Pancreas (tissue), 10 donors: ENCODE measurements around the gene OPA3. TPM values are rescaled to one million over a fixed set of nuclear protein-coding genes. Genes with fewer than 3 reads are reported as not detected.
"Not testable (repeated sequence)": the region's sequence is repeated elsewhere in the genome, so short reads cannot be mapped to it uniquely, and the experiment has no call there.

Source experiments
- ATAC-seq, 4 donors: fragments of 200-7000 bp; cut with Tn5 transposase; one replicate each; pipeline versions ENCODE4 v1.8.0 to v1.9.1; 2020; ENCODE audit warnings: mild to moderate bottlenecking in 4 of 4, moderate library complexity in 4 of 4
- DNase-seq, 6 donors: peaks; one replicate each; pipeline ENCODE4 v3.0.0-alpha.2; 2020
- FAIRE-seq: peaks from 2 replicates; lab custom pipeline; 2012; peaks lifted over from hg19 to GRCh38; lab: Jason Lieb, UNC
- H3K27ac ChIP-seq, 4 donors: fragments of 200-600 bp; sonication (generic); 1 replicate in 3 of 4; 2 replicates in 1 of 4; pipeline versions ENCODE4 v1.5.0 to v1.8.0; 2020
- H3K27me3 ChIP-seq, 4 donors: fragments of 200-600 bp; one replicate each; pipeline ENCODE4 v1.8.0; 2021
- H3K36me3 ChIP-seq, 3 donors: fragments of 200-600 bp; sonication (generic) in 1 of 3; one replicate each; pipeline versions ENCODE4 v1.5.0 to v1.8.0; 2020 to 2021
- H3K4me1 ChIP-seq, 3 donors: fragments of 200-600 bp; one replicate each; pipeline ENCODE4 v1.8.0; 2021
- H3K4me3 ChIP-seq, 4 donors: fragments of 200-600 bp; sonication (generic) in 2 of 4; one replicate each; pipeline versions ENCODE4 v1.5.0 to v1.8.0; 2020 to 2021
- H3K9me3 ChIP-seq, 4 donors: fragments of 200-600 bp; one replicate each; pipeline ENCODE4 v1.8.0; 2021
- WGBS, 2 donors: extraction: QIAGEN DNeasy Blood & Tissue Kit; methylation state at CpG; one replicate each; pipeline ENCODE4 v1.1.7; 2013; 5-methylcytosine and 5-hydroxymethylcytosine counted together
- intact Hi-C, 3 donors: fragments of 100-400 bp; cut with DNase I; formaldehyde crosslinking; loops; one replicate each; pipeline versions ENCODE4 v1.11.1 to v1.14.2; 2022
- polyA plus RNA-seq, 2 donors: library from polyadenylated mRNA; stranded (reverse); fragments of 200-250 nt; gene quantifications; one replicate each; pipeline ENCODE4 v1.2.3, GENCODE V29; 2013
- total RNA-seq, 6 donors: library from RNA; stranded (reverse); fragmentation: NEBNext Ultra II Directional in 4 of 6; extraction: Animal tissue kit (Norgen Biotek cat#: 25700) in 4 of 6; gene quantifications; one replicate each; pipeline versions ENCODE4 v1.2.1 to v1.2.4, GENCODE V29; 2021 to 2023
- TF ChIP-seq, protein P1 (sequence below), 4 donors: fragments of 200-600 bp; sonication (generic) in 3 of 4; IDR thresholded peaks; one replicate each; pipeline versions ENCODE4 v1.5.0 to v1.8.0; 2021; ENCODE audit warnings: antibody characterized with exemption in 4 of 4
- donor health status: healthy with polysubstance abuse.
- donor health status: DM: no; HTN: no; CAD: no; lungs with moderate emphysema.
- donor health status: DM: no; HTN: no; CAD: no.
- donor health status: control.
- donor health status: control.
- donor health status: Bipolar disorder and iron deficiency.
- donor health status: DM: yes; HTN: yes; CAD: no.
- donor health status: DM: no; HTN: no; CAD: no.
- donor health status: DM: no; HTN: no; CAD: no.
- donor health status: DM: yes; HTN: yes; CAD: no.

Gene OPA3
- total and polyA plus RNA-seq, 8 donors = 3.4 to 8.0 (median 4.7) TPM

DNA sequence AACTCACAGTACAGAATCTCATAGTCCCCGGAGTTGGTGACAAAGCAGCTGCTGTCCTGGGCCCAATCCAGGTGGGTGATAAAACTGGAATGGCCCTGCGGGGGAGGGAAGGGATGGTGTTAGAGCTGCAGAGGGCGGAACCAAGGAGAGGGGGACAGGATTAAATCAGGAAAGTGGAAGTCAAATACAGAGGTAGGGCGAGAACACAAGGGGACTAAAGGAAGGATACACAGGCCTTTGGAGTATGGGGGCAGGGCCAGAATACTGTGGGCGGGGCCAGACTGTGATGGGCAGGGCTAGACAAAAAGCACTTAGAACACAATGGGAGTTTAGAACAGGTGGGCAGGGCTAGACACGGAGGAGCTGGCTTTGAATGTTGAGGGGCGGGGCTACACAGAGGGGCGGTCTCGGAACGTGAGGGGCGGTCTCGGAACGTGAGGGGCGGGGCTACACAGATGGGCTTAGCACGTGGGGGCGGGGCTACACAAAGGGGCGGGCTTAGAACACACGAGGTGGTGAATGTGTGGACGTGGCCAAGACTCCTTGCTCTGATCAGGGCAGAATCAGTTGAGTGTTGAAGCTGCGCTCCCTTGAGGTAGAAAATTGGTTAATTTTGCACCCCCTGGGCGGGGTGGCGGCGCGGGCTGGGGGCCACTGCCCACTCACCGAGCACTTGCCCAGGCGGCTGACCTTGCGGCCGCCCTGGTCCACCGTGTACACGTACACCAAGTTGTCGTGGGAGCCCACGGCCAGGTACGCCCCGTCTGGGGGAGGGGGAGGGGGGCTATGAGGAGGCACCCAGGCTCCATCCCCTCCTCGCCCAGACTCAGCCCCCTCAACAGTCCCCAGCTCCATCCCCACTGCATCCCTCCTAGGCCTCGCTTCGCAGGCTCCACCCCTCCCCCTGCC is 31.4 kb upstream of the OPA3 start:
- peak overlapping the region; percentile 57 to 80 (median 69) for H3K27ac ChIP-seq
- TF ChIP-seq, protein P1, sequence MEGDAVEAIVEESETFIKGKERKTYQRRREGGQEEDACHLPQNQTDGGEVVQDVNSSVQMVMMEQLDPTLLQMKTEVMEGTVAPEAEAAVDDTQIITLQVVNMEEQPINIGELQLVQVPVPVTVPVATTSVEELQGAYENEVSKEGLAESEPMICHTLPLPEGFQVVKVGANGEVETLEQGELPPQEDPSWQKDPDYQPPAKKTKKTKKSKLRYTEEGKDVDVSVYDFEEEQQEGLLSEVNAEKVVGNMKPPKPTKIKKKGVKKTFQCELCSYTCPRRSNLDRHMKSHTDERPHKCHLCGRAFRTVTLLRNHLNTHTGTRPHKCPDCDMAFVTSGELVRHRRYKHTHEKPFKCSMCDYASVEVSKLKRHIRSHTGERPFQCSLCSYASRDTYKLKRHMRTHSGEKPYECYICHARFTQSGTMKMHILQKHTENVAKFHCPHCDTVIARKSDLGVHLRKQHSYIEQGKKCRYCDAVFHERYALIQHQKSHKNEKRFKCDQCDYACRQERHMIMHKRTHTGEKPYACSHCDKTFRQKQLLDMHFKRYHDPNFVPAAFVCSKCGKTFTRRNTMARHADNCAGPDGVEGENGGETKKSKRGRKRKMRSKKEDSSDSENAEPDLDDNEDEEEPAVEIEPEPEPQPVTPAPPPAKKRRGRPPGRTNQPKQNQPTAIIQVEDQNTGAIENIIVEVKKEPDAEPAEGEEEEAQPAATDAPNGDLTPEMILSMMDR (IDR thresholded peaks at IDR 0.05) = no peak
- H3K36me3 ChIP-seq = peaks cover 0 to 27% (median 3%) of the 10 kb centered on the region in 3 donors
- H3K9me3 ChIP-seq = no peaks in the 10 kb centered on the region
- intact Hi-C loops = no loop called here
- peak; percentile 92 to 98 (median 95) for DNase-seq
- no peaks in the 10 kb centered on the region for H3K4me1 ChIP-seq
- no peak for FAIRE-seq
- ATAC-seq = peak; percentile 94 to 96 (median 94)
- 35 to 42% methylated on average over 31 to 37 of the region's 37 CpGs for WGBS, 2 donors
- H3K4me3 ChIP-seq = peak overlapping the region in 3 of 4 donors; percentile 16 to 42 (median 26)
- no peaks in the 10 kb centered on the region for H3K27me3 ChIP-seq

- intact Hi-C loops, FAIRE-seq, H3K9me3 ChIP-seq, H3K27me3 ChIP-seq, ATAC-seq, DNase-seq, H3K4me1 ChIP-seq: not testable (repeated sequence)
- Histone ChIP-seq H3K4me3 (peak overlapping the region in 1 of 4 donors; percentile 33), H3K27ac (peak overlapping the region in 1 of 4 donors; percentile 13), H3K36me3 (peaks cover 0 to 27% (median 3%) of the 10 kb centered on the region in 3 donors)
- 87 to 89% methylated on average over 9 of the region's 9 CpGs for WGBS, 2 donors
These were observed 30.5 kb upstream of the OPA3 start for GRCh38 chr19:45615056-45615455.

DNA sequence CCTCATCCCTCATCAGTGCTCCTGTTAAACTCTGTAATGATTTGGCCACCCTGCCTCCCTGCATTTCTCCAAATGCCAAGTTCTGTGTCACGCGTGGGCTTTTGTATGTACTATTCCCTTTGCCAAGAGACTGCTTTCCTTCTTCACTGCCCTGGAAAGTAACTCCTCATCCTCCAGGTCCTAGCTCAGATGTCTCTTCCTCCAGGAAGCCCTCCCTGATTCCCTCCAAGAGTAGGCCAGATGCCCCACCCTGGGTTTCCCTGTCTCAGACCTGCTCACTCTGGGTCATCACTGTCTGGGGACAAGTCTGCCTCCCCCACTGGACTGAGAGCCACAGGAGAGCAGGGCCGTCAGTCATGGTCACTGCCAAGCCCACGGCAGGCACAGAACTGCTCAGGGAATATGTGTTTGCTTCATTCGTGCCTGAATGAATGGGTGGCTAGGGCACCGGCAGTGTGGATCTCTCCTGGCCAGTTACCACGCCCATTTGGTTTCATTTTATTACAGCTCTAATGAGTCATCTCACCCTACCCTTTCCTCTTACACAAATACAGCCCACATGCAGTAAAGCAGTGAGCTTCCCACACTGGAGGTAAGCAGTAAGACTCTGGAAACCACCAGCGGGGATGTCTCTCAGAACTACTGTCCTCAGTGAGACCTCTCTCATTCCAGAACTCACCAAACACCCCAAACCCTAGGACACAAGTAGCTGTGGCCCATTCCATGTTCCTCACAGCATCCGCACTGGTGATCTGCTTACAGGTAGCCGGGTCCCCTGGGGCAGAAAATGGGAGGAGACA is 29.5 kb upstream of the OPA3 start:
- WGBS, 2 donors = 80 to 84% methylated on average over 10 of the region's 10 CpGs
- H3K4me1 ChIP-seq = no peaks in the 10 kb centered on the region
- TF ChIP-seq, protein P1 (IDR thresholded peaks at IDR 0.05) = no peak
- intact Hi-C loops = no loop called here
- H3K36me3 ChIP-seq = peaks cover 0 to 19% (median 0%) of the 10 kb centered on the region in 3 donors
- peak overlapping the region in 2 of 4 donors; percentile 18 to 23 for H3K27ac ChIP-seq
- peak in 1 of 6 donors; percentile 36 for DNase-seq
- ATAC-seq = peak in 1 of 4 donors; percentile 49
- FAIRE-seq = no peak
- no peak overlapping the region for H3K4me3 ChIP-seq
- H3K9me3 ChIP-seq = no peaks in the 10 kb centered on the region
- no peaks in the 10 kb centered on the region for H3K27me3 ChIP-seq

GRCh38 chr19:45608948-45609347 is 24.3 kb upstream of the OPA3 start:
- Histone ChIP-seq H3K27ac (no peak overlapping the region), H3K9me3 (no peaks in the 10 kb centered on the region), H3K4me1 (no peaks in the 10 kb centered on the region), H3K27me3 (no peaks in the 10 kb centered on the region), H3K36me3 (peaks cover 0 to 11% (median 0%) of the 10 kb centered on the region in 3 donors), H3K4me3 (no peak overlapping the region)
- 91 to 92% methylated on average over 6 of the region's 6 CpGs for WGBS, 2 donors
- DNase-seq = no peak
- FAIRE-seq = no peak
- intact Hi-C loops = loop anchor here in 1 of 3 donors (5.0 kb wide), 1 partner anchor 33 kb away; no protein-coding TSS in a partner anchor
- TF ChIP-seq, protein P1 (IDR thresholded peaks at IDR 0.05) = no peak
- ATAC-seq = no peak
